ENCODE results near the gene LEF1.

Gene LEF1

DNA sequence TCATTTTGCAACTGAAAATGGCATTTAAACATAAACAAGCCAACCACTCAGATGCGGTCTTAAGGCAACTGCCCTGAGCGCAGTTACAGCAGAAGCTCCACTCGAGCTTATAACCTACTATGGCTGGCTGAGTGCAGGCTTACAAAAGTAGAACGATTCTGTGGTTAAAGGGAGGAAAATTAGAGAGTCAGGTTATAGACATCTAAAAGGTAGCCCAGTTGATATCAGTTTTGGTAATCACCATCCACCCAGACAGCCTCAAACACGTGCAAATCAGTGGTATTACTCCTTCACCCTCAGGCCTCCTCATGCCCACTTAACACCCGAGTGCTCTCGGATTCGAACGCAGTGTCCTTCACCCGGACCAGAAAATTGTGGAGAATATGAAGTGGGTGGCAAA lies 3.1 kb downstream of the LEF1 start:
- TF ChIP-seq, protein P1, sequence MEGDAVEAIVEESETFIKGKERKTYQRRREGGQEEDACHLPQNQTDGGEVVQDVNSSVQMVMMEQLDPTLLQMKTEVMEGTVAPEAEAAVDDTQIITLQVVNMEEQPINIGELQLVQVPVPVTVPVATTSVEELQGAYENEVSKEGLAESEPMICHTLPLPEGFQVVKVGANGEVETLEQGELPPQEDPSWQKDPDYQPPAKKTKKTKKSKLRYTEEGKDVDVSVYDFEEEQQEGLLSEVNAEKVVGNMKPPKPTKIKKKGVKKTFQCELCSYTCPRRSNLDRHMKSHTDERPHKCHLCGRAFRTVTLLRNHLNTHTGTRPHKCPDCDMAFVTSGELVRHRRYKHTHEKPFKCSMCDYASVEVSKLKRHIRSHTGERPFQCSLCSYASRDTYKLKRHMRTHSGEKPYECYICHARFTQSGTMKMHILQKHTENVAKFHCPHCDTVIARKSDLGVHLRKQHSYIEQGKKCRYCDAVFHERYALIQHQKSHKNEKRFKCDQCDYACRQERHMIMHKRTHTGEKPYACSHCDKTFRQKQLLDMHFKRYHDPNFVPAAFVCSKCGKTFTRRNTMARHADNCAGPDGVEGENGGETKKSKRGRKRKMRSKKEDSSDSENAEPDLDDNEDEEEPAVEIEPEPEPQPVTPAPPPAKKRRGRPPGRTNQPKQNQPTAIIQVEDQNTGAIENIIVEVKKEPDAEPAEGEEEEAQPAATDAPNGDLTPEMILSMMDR (IDR thresholded peaks at IDR 0.05; ENCODE audit: low read depth, low read length) = no peak
- DNase-seq (ENCODE audit: low read depth in 2 of 2) = no peak
- H3K4me3 ChIP-seq (replicated peaks in 1 of 2; ENCODE audit: low read depth in 2 of 2, low read length in 2 of 2) = no peak overlapping the region

DNA sequence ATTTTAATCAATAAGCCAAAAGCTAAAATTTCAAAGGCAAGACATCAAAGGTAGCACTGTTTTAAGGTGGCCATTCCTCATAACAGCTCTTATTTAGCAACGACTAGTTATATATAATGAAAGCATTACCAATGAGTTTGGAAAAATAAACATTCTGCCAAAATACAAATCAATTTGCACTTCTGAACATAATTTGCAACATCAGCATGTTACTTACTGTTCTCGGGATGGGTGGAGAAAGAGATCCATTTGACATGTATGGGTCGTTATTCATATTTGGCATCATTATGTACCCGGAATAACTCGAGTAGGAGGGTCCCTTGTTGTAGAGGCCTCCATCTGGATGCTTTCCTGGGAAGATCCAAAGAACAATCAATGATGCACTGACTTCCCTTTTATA lies 5.4 kb downstream of the LEF1 start:
- no peak for DNase-seq (ENCODE audit: low read depth in 2 of 2)
- no peak overlapping the region for H3K4me3 ChIP-seq (replicated peaks in 1 of 2; ENCODE audit: low read depth in 2 of 2, low read length in 2 of 2)
- TF ChIP-seq, protein P1 (IDR thresholded peaks at IDR 0.05; ENCODE audit: low read depth, low read length) = no peak

- TF ChIP-seq, protein P1 (IDR thresholded peaks at IDR 0.05; ENCODE audit: low read depth, low read length) = no peak
- H3K4me3 ChIP-seq (replicated peaks in 1 of 2; ENCODE audit: low read depth in 2 of 2, low read length in 2 of 2) = no peak overlapping the region
- DNase-seq (ENCODE audit: low read depth in 2 of 2) = no peak
Measured at GRCh38 chr4:108160741-108161352, 7.9 kb downstream of the LEF1 start.

- TF ChIP-seq, protein P1 (IDR thresholded peaks at IDR 0.05; ENCODE audit: low read depth, low read length) = no peak
- no peak overlapping the region for H3K4me3 ChIP-seq (replicated peaks in 1 of 2; ENCODE audit: low read depth in 2 of 2, low read length in 2 of 2)
- DNase-seq (ENCODE audit: low read depth in 2 of 2) = no peak
Measured at GRCh38 chr4:108159845-108160244, 8.9 kb downstream of the LEF1 start.

DNA sequence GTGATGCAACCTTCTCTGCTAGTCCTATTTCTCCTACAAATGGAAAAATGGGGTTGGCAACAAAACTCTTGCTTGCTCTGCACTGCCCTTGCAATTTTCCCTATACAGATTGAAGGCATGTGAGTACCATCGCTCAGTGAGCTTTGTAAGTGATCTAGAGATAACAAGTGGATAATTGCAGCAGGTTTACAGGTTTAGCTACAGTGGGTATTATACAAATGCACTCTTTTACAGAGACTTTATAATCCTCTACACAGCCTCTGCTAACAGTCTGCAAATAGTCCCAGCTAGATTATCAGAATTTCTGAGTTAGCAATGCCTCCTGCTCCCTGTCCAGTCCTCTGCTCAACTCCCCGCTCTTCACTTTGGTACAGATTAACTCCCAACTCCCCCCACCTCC lies 11.1 kb downstream of the LEF1 start:
- no peak for DNase-seq (ENCODE audit: low read depth in 2 of 2)
- TF ChIP-seq, protein P1 (IDR thresholded peaks at IDR 0.05; ENCODE audit: low read depth, low read length) = no peak
- H3K4me3 ChIP-seq (replicated peaks in 1 of 2; ENCODE audit: low read depth in 2 of 2, low read length in 2 of 2) = no peak overlapping the region

DNA sequence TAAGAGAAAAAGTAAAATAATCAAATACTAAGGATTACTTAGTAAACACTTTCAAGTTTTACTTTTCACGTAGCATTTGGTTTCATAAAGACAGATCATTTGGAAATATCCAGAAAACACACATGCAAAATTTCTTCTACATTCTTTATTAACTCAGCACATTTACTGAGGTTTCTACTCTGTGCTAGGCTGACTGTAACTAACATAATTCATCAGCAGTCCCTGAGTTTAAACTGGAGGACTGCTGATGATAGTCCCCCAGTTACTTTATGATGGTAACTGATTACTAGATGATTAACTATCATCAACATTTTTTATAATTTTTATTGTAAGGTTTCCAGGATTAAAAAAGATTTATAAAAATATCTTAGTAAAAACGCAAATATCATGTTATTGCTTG lies 12.3 kb downstream of the LEF1 start:
- no peak for DNase-seq (ENCODE audit: low read depth in 2 of 2)
- H3K4me3 ChIP-seq (replicated peaks in 1 of 2; ENCODE audit: low read depth in 2 of 2, low read length in 2 of 2) = no peak overlapping the region
- TF ChIP-seq, protein P1 (IDR thresholded peaks at IDR 0.05; ENCODE audit: low read depth, low read length) = no peak

DNA sequence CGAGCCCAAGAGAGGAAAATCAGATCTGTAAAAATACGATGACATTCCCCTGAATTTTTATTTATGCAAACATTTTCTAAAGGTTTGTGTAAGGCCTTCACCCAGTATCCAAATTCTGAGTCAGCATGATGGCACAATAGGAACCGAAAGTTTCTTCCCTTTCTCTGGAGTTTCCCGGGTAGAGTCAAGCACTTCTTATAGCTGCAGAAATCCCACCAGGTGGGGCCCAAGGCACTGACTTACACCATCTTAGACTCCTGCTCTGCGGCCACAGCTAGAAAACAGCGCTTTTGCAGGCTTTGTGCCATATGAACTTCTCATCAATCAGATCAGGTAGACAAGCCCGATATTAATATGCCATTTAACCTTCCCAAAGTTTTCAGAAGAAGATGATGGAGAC lies 13.4 kb downstream of the LEF1 start:
- H3K4me3 ChIP-seq (replicated peaks in 1 of 2; ENCODE audit: low read depth in 2 of 2, low read length in 2 of 2) = no peak overlapping the region
- TF ChIP-seq, protein P1 (IDR thresholded peaks at IDR 0.05; ENCODE audit: low read depth, low read length) = no peak
- no peak for DNase-seq (ENCODE audit: low read depth in 2 of 2)

Data from cardiac fibroblast (primary cell).